Breast epithelium (tissue), 4 donors: ENCODE measurements around the gene RAB2B. TPM values are rescaled to one million over a fixed set of nuclear protein-coding genes. Genes with fewer than 3 reads are reported as not detected.

Source experiments
- DNase-seq, 2 donors: peaks; one replicate each; pipeline ENCODE4 v3.0.0-alpha.2; 2019; ENCODE audit warnings: low spot score in 2 of 2
- H3K27ac ChIP-seq, 2 donors: fragments of 200-600 bp; sonication (generic) in 1 of 2; one replicate each; pipeline ENCODE4 v1.5.1; 2016 to 2019; ENCODE audit warnings: mild to moderate bottlenecking in 1 of 2
- H3K27me3 ChIP-seq, 2 donors: fragments of 200-600 bp; sonication (generic) in 1 of 2; one replicate each; pipeline versions ENCODE4 v1.5.1 to v1.6.0; 2017 to 2019; ENCODE audit warnings: control low read depth in 1 of 2, mild to moderate bottlenecking in 1 of 2
- H3K36me3 ChIP-seq: fragments of 200-600 bp; one replicate; pipeline ENCODE4 v1.5.1; 2019
- H3K4me1 ChIP-seq, 2 donors: fragments of 200-600 bp; sonication (generic); one replicate each; pipeline ENCODE4 v1.5.1; 2016 to 2019; ENCODE audit warnings: control low read depth in 1 of 2
- H3K4me3 ChIP-seq, 3 donors: fragments of 200-600 bp; sonication (generic); 1 replicate in 2 of 3; 2 replicates in 1 of 3; pipeline ENCODE4 v1.5.1; 2016 to 2019; ENCODE audit warnings: mild to moderate bottlenecking in 3 of 3, moderate library complexity in 2 of 3
- H3K9me3 ChIP-seq, 2 donors: fragments of 200-600 bp; sonication (generic) in 1 of 2; one replicate each; pipeline ENCODE4 v1.5.1; 2016 to 2019; ENCODE audit warnings: control low read depth in 1 of 2
- POLR2A ChIP-seq: fragments of 450-650 bp; IDR thresholded peaks from one replicate; pipeline ENCODE4 v1.6.1; 2016; ENCODE audit warnings: antibody characterized with exemption, mild to moderate bottlenecking, moderate library complexity
- POLR2AphosphoS5 ChIP-seq, 3 donors: sonication (generic); formaldehyde crosslinking; IDR thresholded peaks; one replicate each; pipeline ENCODE4 v1.6.1; 2017; ENCODE audit warnings: antibody characterized with exemption in 3 of 3
- intact Hi-C: fragments of 100-400 bp; cut with DNase I; formaldehyde crosslinking; loops from one replicate; pipeline ENCODE4 v1.15.1; 2023; ENCODE audit warnings: low total_unique reads
- total RNA-seq, 3 donors: library from RNA; depleted of rRNA; stranded (reverse); fragments of >200 nt; gene quantifications; one replicate each; pipeline ENCODE4 v1.1.0, GENCODE V29; 2016
- TF ChIP-seq, protein P1 (sequence below), 3 donors: fragments of 450-650 bp; IDR thresholded peaks; one replicate each; pipeline ENCODE4 v1.5.1; 2016 to 2017; ENCODE audit warnings: antibody characterized with exemption in 3 of 3, mild to moderate bottlenecking in 3 of 3, moderate library complexity in 3 of 3

Gene RAB2B
- total RNA-seq, 3 donors from 2014 or later: 26.9 to 28.5 (median 27.5) TPM

- Histone ChIP-seq H3K9me3 (no peaks in the 10 kb centered on the region), H3K27me3 (no peaks in the 10 kb centered on the region), H3K4me3 (no peak overlapping the region), H3K27ac (peak overlapping the region; percentile 15 to 30), H3K36me3 (no peaks in the 10 kb centered on the region), H3K4me1 (no peaks in the 10 kb centered on the region)
- no peak for DNase-seq
- TF ChIP-seq POLR2AphosphoS5 (IDR thresholded peaks at IDR 0.05) (no peak), POLR2A (no peak)
- TF ChIP-seq, protein P1, sequence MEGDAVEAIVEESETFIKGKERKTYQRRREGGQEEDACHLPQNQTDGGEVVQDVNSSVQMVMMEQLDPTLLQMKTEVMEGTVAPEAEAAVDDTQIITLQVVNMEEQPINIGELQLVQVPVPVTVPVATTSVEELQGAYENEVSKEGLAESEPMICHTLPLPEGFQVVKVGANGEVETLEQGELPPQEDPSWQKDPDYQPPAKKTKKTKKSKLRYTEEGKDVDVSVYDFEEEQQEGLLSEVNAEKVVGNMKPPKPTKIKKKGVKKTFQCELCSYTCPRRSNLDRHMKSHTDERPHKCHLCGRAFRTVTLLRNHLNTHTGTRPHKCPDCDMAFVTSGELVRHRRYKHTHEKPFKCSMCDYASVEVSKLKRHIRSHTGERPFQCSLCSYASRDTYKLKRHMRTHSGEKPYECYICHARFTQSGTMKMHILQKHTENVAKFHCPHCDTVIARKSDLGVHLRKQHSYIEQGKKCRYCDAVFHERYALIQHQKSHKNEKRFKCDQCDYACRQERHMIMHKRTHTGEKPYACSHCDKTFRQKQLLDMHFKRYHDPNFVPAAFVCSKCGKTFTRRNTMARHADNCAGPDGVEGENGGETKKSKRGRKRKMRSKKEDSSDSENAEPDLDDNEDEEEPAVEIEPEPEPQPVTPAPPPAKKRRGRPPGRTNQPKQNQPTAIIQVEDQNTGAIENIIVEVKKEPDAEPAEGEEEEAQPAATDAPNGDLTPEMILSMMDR (IDR thresholded peaks at IDR 0.05): no peak
- intact Hi-C loops: no loop called here
These were observed 26.6 kb upstream of the RAB2B start for GRCh38 chr14:21503376-21503775.

DNA sequence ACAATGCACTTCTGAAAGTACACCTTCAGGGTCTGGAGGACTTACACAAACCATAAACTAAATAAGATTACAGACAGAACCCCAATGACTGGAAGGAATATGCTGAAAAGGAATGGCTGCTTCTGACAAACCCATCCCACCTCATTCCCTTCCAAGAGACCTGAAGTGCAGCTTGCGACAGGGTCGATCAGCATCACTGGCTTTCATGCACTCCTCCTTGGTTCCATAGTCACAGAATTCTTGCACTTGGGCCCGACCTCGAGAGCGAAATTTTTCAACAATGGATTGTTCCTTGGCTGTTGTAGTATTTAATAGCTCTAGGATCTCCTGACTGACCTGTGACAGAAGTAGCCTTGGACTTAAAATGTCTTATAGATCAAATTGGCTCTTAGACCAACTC, 24.8 kb upstream of the RAB2B start:
- Histone ChIP-seq H3K27me3 (no peaks in the 10 kb centered on the region), H3K36me3 (no peaks in the 10 kb centered on the region), H3K9me3 (no peaks in the 10 kb centered on the region), H3K4me1 (no peaks in the 10 kb centered on the region), H3K4me3 (no peak overlapping the region), H3K27ac (no peak overlapping the region)
- intact Hi-C loops: no loop called here
- TF ChIP-seq, protein P1 (IDR thresholded peaks at IDR 0.05): no peak
- TF ChIP-seq POLR2A (no peak), POLR2AphosphoS5 (IDR thresholded peaks at IDR 0.05) (no peak)
- no peak for DNase-seq

DNA sequence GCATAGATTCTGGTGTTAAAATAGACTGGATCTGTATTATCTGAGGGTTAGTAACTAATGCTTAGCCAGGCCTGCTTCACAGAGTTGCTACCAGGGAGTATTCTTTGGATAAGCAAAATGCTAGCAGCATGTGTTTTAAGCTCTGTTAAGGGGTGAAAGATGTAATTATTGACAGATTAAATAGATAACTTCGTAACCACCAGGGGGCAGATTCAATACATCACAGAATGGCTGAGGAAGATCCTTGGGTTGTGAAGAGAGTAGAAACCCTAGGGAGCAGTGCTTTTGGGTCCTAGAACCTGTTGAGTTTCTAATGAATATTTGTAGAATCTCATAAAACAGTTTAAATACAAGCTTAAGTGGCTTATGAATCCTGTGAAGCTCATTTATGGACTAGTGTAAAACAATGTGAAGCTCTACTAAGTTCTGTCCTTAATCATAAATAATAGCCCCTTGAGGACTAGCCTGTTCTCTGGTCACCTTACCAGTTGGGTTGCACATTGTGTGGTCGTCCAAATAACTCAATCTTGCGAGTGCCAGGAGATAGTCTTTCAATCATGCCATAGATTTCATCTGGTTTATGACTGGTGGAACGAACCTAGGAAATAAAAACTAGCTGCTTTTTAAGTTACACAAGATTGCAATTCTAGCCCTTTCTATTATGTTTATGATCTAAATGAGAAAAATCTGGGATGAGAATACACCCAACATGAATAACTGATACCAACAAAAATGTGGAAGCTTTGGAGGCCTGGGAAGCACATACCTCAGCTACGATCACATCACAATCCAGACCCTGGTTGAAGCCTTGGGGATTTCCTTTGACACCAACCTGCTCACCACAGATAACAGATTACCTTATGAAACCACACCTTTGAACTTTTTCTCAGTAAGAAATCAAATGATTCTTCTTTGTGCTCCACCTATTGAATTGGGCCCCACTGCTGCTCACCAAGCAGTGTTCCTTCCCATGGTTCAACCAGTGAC, 22.1 kb upstream of the RAB2B start:
- TF ChIP-seq POLR2A (no peak), POLR2AphosphoS5 (IDR thresholded peaks at IDR 0.05) (no peak)
- TF ChIP-seq, protein P1 (IDR thresholded peaks at IDR 0.05): peak; percentile 33 to 56 (median 51)
- Histone ChIP-seq H3K27me3 (no peaks in the 10 kb centered on the region), H3K4me3 (no peak overlapping the region), H3K4me1 (no peaks in the 10 kb centered on the region), H3K27ac (peak overlapping the region in 1 of 2 donors; percentile 15), H3K9me3 (no peaks in the 10 kb centered on the region), H3K36me3 (no peaks in the 10 kb centered on the region)
- no peak for DNase-seq
- intact Hi-C loops: no loop called here

DNA sequence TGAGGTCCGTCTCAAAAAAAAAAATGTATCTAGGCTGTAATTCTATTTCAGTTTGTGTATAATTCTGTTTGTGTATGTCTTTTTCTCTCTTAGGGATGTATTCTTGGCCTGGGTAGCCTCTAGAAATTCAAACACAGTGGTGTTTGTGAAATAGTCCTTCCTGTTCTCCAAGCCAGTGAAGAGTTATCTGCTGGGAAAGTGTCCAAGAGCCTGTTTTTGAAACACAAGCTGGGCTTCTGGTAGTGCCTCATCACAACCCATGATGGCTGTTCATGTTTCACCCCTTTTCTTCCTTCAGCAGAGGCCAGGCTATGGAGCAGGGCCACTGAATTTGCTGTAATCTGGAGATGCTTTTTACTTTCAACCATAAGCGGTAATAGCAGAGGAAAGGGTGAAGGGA, 19.7 kb upstream of the RAB2B start:
- Histone ChIP-seq H3K36me3 (no peaks in the 10 kb centered on the region), H3K27me3 (no peaks in the 10 kb centered on the region), H3K27ac (no peak overlapping the region), H3K4me1 (no peaks in the 10 kb centered on the region), H3K9me3 (no peaks in the 10 kb centered on the region), H3K4me3 (no peak overlapping the region)
- DNase-seq: no peak
- TF ChIP-seq POLR2A (no peak), POLR2AphosphoS5 (IDR thresholded peaks at IDR 0.05) (no peak)
- TF ChIP-seq, protein P1 (IDR thresholded peaks at IDR 0.05): no peak
- intact Hi-C loops: no loop called here
